ENCODE measurements around the gene RAMP1. TPM values are rescaled to one million over a fixed set of nuclear protein-coding genes. Genes with fewer than 3 reads are reported as not detected.

RAMP1 gene
- total and polyA plus RNA-seq, 2 of the 4 experiments (the other 2 are of a cell fraction): 15.8 to 77.1 TPM

DNA sequence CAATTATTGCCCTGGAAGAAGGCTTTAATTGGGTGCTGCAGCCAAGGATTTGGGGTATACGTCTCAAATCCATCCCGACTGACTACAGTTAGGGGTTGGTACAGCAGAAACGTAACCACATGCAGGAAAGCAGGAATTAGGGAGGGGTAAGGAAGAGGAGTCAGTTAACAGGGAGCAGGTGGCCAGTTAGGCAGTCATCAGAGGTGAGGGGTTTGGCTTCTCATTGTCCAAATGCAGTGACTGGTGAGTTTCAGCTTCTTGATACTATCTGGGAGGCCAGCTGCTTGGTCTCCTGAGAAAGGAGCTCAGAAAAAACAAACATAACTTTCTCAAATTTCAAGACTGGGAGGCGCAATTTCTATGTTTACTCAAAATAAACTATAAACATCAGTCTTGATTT lies 68.6 kb downstream of the RAMP1 start:
- in situ Hi-C loops (cut with MboI; ENCODE audit: low sequenced_read_pairs): no loop called here
- Histone ChIP-seq H3K18ac (ENCODE audit: low read depth, low read length) (no peak overlapping the region; the same call in 1 of the 2 replicates), H4K5ac (ENCODE audit: low read depth, low read length) (no peak overlapping the region), H3K9me3 (ENCODE audit: control insufficient read depth, insufficient read depth, low read length) (no peaks in the 10 kb centered on the region), H3K27me3 (ENCODE audit: control insufficient read depth, insufficient read depth, low read length) (no peaks in the 10 kb centered on the region), H3K79me1 (ENCODE audit: low read depth in 1 of 2, low read length in 2 of 2) (no peaks in the 10 kb centered on the region), H3K36me3 (ENCODE audit: control insufficient read depth, insufficient read depth, low read length) (no peaks in the 10 kb centered on the region), H2AFZ (replicated peaks; ENCODE audit: low read length, poor library complexity) (no peak overlapping the region), H3K23ac (ENCODE audit: low read depth, low read length) (no peak overlapping the region), H3K4ac (ENCODE audit: low read depth, low read length) (no peak overlapping the region), H2BK5ac (ENCODE audit: low read depth, low read length, poor library complexity, severe bottlenecking) (no peak overlapping the region), H3K4me1 (ENCODE audit: control insufficient read depth, insufficient read depth, low read length) (peaks cover 16% of the 10 kb centered on the region), H4K8ac (ENCODE audit: low read depth in 2 of 2, low read length in 2 of 2) (no peak overlapping the region), H2AK5ac (ENCODE audit: low read depth, low read length) (no peak overlapping the region), H4K20me1 (ENCODE audit: insufficient read depth, low read length) (peaks cover 8% of the 10 kb centered on the region), H3K56ac (ENCODE audit: extremely low read depth, insufficient read depth, low read length) (no peak overlapping the region), H2BK120ac (ENCODE audit: low read depth, low read length) (no peak overlapping the region), H3K27ac (ENCODE audit: insufficient read depth, low read length) (no peak overlapping the region), H3K4me3 (ENCODE audit: insufficient read depth, low read depth, low read length) (no peak overlapping the region), H3K9me1 (ENCODE audit: insufficient read depth, low read length) (peaks cover 11% of the 10 kb centered on the region), H2BK15ac (ENCODE audit: low read depth, low read length) (no peak overlapping the region), H2BK20ac (ENCODE audit: low read depth, low read length) (no peak overlapping the region), H2AK9ac (replicated peaks; ENCODE audit: low read depth, low read length, poor library complexity) (no peak overlapping the region), H3K9ac (ENCODE audit: low read depth, low read length) (no peak overlapping the region), H3K14ac (replicated peaks; ENCODE audit: low read depth, low read length) (no peak overlapping the region), H4K91ac (ENCODE audit: insufficient read depth, low read depth, low read length) (no peak overlapping the region), H3K4me2 (ENCODE audit: low read depth, low read length) (no peak overlapping the region)
- dilution Hi-C loops (cut with HindIII; ENCODE audit: low sequenced_read_pairs, unreplicated experiment): no loop called here
- ChIA-PET POLR2A (ENCODE audit: unreplicated experiment) (interaction anchor here (0.7 kb wide), 1 partner anchor 12 kb away, joined by 4 read pairs; no protein-coding TSS in a partner anchor), CTCF (interaction anchor here (0.6 kb wide), 1 partner anchor 132 kb away, joined by 3 read pairs; no protein-coding TSS in a partner anchor)
- 86% methylated on average over 3 of the region's 4 CpGs; no CpG with 5 or more reads in 1 of the 2 experiments for WGBS, 2 experiments (ENCODE audit: extremely low coverage in 2 of 2, insufficient read length in 1 of 2)
- no peak for DNase-seq
- TF ChIP-seq, protein P1, sequence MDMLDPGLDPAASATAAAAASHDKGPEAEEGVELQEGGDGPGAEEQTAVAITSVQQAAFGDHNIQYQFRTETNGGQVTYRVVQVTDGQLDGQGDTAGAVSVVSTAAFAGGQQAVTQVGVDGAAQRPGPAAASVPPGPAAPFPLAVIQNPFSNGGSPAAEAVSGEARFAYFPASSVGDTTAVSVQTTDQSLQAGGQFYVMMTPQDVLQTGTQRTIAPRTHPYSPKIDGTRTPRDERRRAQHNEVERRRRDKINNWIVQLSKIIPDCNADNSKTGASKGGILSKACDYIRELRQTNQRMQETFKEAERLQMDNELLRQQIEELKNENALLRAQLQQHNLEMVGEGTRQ (IDR thresholded peaks at IDR 0.05; ENCODE audit: low read depth, low read length): no peak
- TF ChIP-seq MAFK (IDR thresholded peaks at IDR 0.05; ENCODE audit: low read depth, low read length): no peak
- TF ChIP-seq CTCF (conservative IDR thresholded peaks at IDR 0.05; ENCODE audit: low read depth, low read length): no peak
- no peak for TF ChIP-seq RCOR1 (IDR thresholded peaks at IDR 0.05; ENCODE audit: insufficient replicate concordance, low read length)
- TF ChIP-seq MAZ (IDR thresholded peaks at IDR 0.05; ENCODE audit: borderline replicate concordance, low read depth, low read length): no peak
- no peak for TF ChIP-seq NFE2L2 (IDR thresholded peaks at IDR 0.05; ENCODE audit: low read depth, low read length)
- TF ChIP-seq MXI1 (IDR thresholded peaks at IDR 0.05; ENCODE audit: borderline replicate concordance, low read depth, low read length): no peak
- no peak for TF ChIP-seq FOS (IDR thresholded peaks at IDR 0.05; ENCODE audit: low read depth, low read length)
- no peak for TF ChIP-seq CEBPB (IDR thresholded peaks at IDR 0.05; ENCODE audit: low read depth, low read length)
- no peak for TF ChIP-seq CHD1 (IDR thresholded peaks at IDR 0.05; ENCODE audit: low read depth, low read length)
- no peak for TF ChIP-seq POLR2A (IDR thresholded peaks at IDR 0.05; ENCODE audit: low read depth, low read length)
- no peak for TF ChIP-seq BHLHE40 (IDR thresholded peaks at IDR 0.05; ENCODE audit: low read depth, low read length)
- no peak for TF ChIP-seq RAD21 (IDR thresholded peaks at IDR 0.05; ENCODE audit: low read length)
- TF ChIP-seq, protein P2, sequence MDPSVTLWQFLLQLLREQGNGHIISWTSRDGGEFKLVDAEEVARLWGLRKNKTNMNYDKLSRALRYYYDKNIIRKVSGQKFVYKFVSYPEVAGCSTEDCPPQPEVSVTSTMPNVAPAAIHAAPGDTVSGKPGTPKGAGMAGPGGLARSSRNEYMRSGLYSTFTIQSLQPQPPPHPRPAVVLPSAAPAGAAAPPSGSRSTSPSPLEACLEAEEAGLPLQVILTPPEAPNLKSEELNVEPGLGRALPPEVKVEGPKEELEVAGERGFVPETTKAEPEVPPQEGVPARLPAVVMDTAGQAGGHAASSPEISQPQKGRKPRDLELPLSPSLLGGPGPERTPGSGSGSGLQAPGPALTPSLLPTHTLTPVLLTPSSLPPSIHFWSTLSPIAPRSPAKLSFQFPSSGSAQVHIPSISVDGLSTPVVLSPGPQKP (IDR thresholded peaks at IDR 0.05; ENCODE audit: borderline replicate concordance, low read depth, low read length): no peak
- no peak for TF ChIP-seq SMC3 (IDR thresholded peaks at IDR 0.05; ENCODE audit: low read depth, low read length)
- intact Hi-C loops (cut with micrococcal nuclease): no loop called here
- BruUV-seq (replicated peaks): no TSS peak
- no peak for ATAC-seq (ENCODE audit: low read depth)
